Osteocyte (in vitro differentiated cells): Measurements from ENCODE around the gene PKM. TPM values are rescaled to one million over a fixed set of nuclear protein-coding genes. Genes with fewer than 3 reads are reported as not detected.
A peak's percentile ranks its signal among the peaks of the same experiment; 100 is the strongest.

Experiments used
- DNase-seq: peaks from one replicate; pipeline ENCODE4 v3.0.0; 2021; ENCODE audit warnings: mixed read lengths; ENCODE audit not compliant: unreplicated experiment; ENCODE audit errors: extremely low spot score
- H3K27ac Mint-ChIP-seq: one replicate; pipeline ENCODE4 v1.8.0; 2021; ENCODE audit warnings: mild to moderate bottlenecking, mixed read lengths; ENCODE audit not compliant: unreplicated experiment
- H3K27me3 Mint-ChIP-seq: one replicate; pipeline ENCODE4 v1.8.0; 2021; ENCODE audit warnings: mixed read lengths; ENCODE audit not compliant: unreplicated experiment
- H3K36me3 Mint-ChIP-seq: one replicate; pipeline ENCODE4 v1.8.0; 2021; ENCODE audit warnings: mixed read lengths; ENCODE audit not compliant: unreplicated experiment
- H3K4me1 Mint-ChIP-seq: one replicate; pipeline ENCODE4 v1.8.0; 2021; ENCODE audit warnings: mixed read lengths; ENCODE audit not compliant: unreplicated experiment
- H3K4me3 Mint-ChIP-seq: one replicate; pipeline ENCODE4 v1.8.0; 2021; ENCODE audit warnings: mild to moderate bottlenecking, moderate library complexity, mixed read lengths; ENCODE audit not compliant: unreplicated experiment
- H3K9me3 Mint-ChIP-seq: one replicate; pipeline ENCODE4 v1.8.0; 2021; ENCODE audit warnings: mixed read lengths; ENCODE audit not compliant: unreplicated experiment
- CTCF ChIP-seq: fragments of 200-600 bp; sonication (generic); IDR thresholded peaks from 2 replicates; pipeline ENCODE4 v1.5.0; 2021; ENCODE audit warnings: antibody characterized with exemption, mild to moderate bottlenecking, moderate library complexity
- total RNA-seq: library from RNA; stranded (reverse); gene quantifications from 2 replicates; pipeline ENCODE4 v1.2.1, GENCODE V29; 2021

PKM gene
- total RNA-seq, 1 donor from 2014 or later = 617 TPM

GRCh38 chr15:72236381-72237003 is 5.5 kb upstream of the PKM start:
- Mint-ChIP-seq H3K27me3 (no peaks in the 10 kb centered on the region), H3K27ac (peak overlapping the region; percentile 98), H3K9me3 (no peaks in the 10 kb centered on the region), H3K36me3 (peaks cover 13% of the 10 kb centered on the region), H3K4me3 (peak overlapping the region; percentile 73), H3K4me1 (peaks cover 38% of the 10 kb centered on the region)
- no peak for TF ChIP-seq CTCF
- DNase-seq = no peak

DNA sequence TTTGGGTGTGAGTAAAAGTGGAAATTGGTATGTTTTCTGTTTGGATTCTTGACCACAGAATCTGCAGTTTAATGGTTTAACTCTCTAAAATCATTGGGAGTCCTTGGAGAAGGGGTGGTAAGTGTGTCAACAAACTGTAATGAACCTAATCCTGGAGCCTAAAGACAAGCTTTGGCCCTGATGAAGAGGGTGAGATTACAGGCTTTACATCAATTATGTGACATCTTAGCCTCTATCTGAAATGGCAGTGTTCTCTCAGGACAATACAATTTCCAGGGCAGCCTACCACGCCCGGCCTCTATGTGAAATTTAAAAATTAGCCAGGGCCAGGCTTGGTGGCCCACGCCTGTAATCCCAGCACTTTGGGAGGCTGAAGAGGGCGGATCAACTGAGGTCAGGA is 4.3 kb upstream of the PKM start:
- Mint-ChIP-seq H3K27me3 (no peaks in the 10 kb centered on the region), H3K36me3 (peaks cover 2% of the 10 kb centered on the region), H3K4me3 (no peak overlapping the region), H3K9me3 (no peaks in the 10 kb centered on the region), H3K4me1 (peaks cover 39% of the 10 kb centered on the region), H3K27ac (peak overlapping the region; percentile 63)
- TF ChIP-seq CTCF = no peak
- DNase-seq = no peak

GRCh38 chr15:72233769-72234168 is 2.8 kb upstream of the PKM start:
- Mint-ChIP-seq H3K36me3 (no peaks in the 10 kb centered on the region), H3K4me3 (no peak overlapping the region), H3K27ac (no peak overlapping the region), H3K9me3 (no peaks in the 10 kb centered on the region), H3K27me3 (no peaks in the 10 kb centered on the region), H3K4me1 (peaks cover 48% of the 10 kb centered on the region)
- no peak for TF ChIP-seq CTCF
- DNase-seq = no peak

- peak overlapping the region; percentile 94 for H3K27ac Mint-ChIP-seq
- peak overlapping the region; percentile 93 for H3K4me3 Mint-ChIP-seq
- no peak for DNase-seq
- H3K9me3 Mint-ChIP-seq = no peaks in the 10 kb centered on the region
- no peaks in the 10 kb centered on the region for H3K36me3 Mint-ChIP-seq
- no peaks in the 10 kb centered on the region for H3K27me3 Mint-ChIP-seq
- H3K4me1 Mint-ChIP-seq = peaks cover 50% of the 10 kb centered on the region
- no peak for TF ChIP-seq CTCF
Measured at GRCh38 chr15:72231833-72232478, 966 bp upstream of the PKM start.

DNA sequence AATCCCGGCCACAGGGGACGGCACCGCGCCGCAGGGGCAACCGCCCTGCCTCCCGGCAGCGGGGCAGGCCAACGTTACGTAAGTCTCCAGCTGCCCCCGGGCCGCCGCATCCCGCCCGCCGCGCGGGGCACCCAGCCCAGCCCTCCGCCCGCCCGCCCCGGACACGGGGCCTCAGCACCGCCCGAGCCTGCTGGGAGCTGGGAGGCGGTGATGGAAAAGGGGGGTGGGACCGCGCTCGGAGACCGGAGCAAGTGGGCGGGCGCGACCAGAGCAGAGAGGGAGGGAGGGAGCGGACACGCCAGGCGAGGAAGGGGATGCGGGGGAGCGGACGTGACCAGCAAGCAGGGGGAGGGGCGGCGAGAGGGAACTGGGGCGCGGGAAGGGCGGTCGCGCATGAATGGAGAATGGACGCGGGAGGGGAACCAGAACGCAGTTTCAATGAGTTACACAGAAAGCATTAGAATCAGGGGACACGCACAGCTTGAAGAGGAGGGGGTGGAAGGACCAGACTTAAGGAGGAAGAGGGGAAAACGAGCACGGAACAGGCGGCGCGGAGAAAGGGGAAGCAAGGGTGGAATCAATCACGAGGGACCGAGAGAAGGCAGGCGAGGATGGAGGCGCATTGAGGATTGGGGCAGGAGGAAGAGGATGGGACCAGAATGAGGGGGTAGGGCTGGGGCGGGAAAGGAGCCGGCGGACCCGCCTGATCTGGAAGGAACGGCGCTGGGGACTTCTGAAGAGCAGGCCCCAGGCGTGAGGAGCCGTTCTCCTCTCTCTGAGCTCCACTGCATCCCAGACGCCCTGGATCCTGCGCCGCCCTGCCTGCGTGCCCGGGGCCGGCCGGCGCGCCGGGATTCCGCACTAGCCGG is 559 bp downstream of the PKM start:
- peak overlapping the region; percentile 98 for H3K27ac Mint-ChIP-seq
- no peaks in the 10 kb centered on the region for H3K36me3 Mint-ChIP-seq
- DNase-seq = peak; percentile 95
- H3K4me3 Mint-ChIP-seq = peak overlapping the region; percentile 93
- TF ChIP-seq CTCF = no peak
- H3K27me3 Mint-ChIP-seq = no peaks in the 10 kb centered on the region
- H3K9me3 Mint-ChIP-seq = no peaks in the 10 kb centered on the region
- peaks cover 57% of the 10 kb centered on the region for H3K4me1 Mint-ChIP-seq
